Choroid plexus epithelial cell (primary cell): ENCODE measurements around the gene PANK4.

ENCODE experiments used
- DNase-seq: peaks from one replicate; pipeline ENCODE4 v3.0.0-alpha.2; 2010; ENCODE audit warnings: low read depth
- H3K4me3 ChIP-seq: 2 replicates; pipeline ENCODE4 v1.5.1; 2011; ENCODE audit warnings: low read depth, mild to moderate bottlenecking, control low read depth, low read length, moderate library complexity
- TF ChIP-seq, protein P1 (sequence below): conservative IDR thresholded peaks from 2 replicates; pipeline ENCODE4 v1.5.1; 2011; ENCODE audit warnings: low read depth, mild to moderate bottlenecking, control low read depth, inconsistent platforms, low read length, moderate library complexity

The PANK4 gene

DNA sequence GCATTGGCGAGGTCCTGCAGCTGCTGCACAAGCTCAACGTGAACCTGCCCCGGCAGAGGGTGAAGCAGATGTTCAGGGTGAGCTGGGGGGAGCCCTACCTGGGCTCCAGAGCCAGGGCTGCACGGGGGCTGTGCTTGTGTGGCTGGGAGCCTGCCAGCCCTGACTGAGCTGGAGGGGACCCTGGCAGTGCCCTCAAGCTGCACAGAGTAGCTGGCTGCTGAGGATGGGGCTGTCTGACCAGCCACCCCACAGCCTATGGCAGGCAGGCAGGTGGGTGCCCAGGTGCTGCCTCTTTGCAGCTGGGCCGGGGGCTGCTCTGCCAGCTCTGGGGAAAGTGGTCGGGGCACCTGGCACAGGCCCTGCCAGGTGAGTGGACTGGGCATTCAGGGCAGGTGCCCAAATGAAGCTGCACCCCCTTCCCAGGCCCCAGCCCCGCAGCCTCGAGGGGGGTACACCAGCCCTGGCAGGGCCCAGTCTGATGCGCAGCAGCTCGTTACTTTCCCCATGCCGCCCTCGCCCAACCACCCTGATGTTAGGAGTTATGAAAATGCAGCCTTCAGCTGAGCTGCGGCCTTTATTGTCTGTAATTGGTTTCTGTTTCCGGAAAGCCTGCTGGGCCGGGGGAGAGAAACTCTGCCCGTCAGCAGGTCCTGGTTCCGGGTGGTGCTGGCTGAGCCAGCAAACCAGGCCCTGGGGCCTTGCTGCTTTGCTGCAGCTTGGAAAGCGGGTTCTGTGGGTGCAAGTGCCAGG lies 46.0 kb downstream of the PANK4 start:
- H3K4me3 ChIP-seq = no peak overlapping the region
- TF ChIP-seq, protein P1, sequence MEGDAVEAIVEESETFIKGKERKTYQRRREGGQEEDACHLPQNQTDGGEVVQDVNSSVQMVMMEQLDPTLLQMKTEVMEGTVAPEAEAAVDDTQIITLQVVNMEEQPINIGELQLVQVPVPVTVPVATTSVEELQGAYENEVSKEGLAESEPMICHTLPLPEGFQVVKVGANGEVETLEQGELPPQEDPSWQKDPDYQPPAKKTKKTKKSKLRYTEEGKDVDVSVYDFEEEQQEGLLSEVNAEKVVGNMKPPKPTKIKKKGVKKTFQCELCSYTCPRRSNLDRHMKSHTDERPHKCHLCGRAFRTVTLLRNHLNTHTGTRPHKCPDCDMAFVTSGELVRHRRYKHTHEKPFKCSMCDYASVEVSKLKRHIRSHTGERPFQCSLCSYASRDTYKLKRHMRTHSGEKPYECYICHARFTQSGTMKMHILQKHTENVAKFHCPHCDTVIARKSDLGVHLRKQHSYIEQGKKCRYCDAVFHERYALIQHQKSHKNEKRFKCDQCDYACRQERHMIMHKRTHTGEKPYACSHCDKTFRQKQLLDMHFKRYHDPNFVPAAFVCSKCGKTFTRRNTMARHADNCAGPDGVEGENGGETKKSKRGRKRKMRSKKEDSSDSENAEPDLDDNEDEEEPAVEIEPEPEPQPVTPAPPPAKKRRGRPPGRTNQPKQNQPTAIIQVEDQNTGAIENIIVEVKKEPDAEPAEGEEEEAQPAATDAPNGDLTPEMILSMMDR = no peak
- no peak for DNase-seq

DNA sequence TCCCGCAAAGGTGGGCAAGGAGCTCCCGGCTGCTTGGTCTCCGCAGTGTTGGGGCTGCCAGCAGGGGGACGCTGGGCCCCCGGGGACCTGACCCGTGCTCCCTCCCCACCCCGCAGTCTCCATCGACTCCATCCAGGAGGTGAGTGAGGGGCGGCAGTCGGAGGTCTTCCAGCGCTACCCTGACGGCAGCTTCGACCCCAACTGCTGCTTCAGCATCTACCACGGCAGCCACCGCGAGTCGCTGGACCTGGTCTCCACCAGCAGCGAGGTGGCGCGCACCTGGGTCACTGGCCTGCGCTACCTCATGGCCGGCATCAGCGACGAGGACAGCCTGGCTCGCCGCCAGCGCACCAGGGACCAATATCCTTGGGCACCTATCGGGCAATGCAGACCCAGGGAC lies 46.8 kb downstream of the PANK4 start:
- TF ChIP-seq, protein P1 = no peak
- no peak overlapping the region for H3K4me3 ChIP-seq
- DNase-seq = no peak

DNA sequence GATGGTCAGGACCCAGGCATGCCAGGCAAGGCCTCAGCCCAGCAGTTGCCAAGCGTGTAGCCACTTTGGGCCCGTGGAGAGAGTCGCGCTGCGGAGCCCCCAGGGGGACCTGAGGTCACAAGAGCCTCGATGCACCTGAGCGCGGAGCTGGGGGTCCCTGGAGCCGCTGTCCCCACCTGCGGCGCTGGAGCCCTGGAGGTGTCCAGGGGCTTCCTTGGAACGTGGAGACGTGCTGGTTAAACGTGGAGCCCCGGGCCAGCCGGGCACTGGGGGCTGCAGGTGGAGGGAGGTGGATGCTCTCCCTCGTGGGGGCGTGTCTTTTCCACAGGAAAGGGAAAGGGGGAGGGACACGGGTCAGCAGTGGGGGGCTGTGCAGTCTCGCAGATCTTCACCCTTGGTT lies 47.2 kb downstream of the PANK4 start:
- no peak overlapping the region for H3K4me3 ChIP-seq
- TF ChIP-seq, protein P1 = no peak
- no peak for DNase-seq

GRCh38 chr1:2477791-2478499 lies 48.5 kb downstream of the PANK4 start:
- TF ChIP-seq, protein P1 = no peak
- DNase-seq = no peak
- H3K4me3 ChIP-seq = no peak overlapping the region

- TF ChIP-seq, protein P1 = no peak
- no peak overlapping the region for H3K4me3 ChIP-seq
- DNase-seq = no peak
Observed at GRCh38 chr1:2477309-2477708, 49.1 kb downstream of the PANK4 start.

- DNase-seq = no peak
- no peak within 1 kb of the TSS for H3K4me3 ChIP-seq
- TF ChIP-seq, protein P1 = no peak
Observed at GRCh38 chr1:2476061-2476999, 50.1 kb downstream of the PANK4 start, which contains the start of gene PLCH2. TSS of gene PLCH2 (plus strand) at chr1:2476289. CDS start at chr1:2476589, 300 bp downstream.
